NT2/D1 (cell line): Measurements from ENCODE around the gene STAU1.

Source experiments
- SUZ12 ChIP-seq: IDR thresholded peaks from 2 replicates; pipeline ENCODE4 v1.6.1; 2011; ENCODE audit not compliant: insufficient read length, insufficient read depth; ENCODE audit errors: extremely low read depth
- YY1 ChIP-seq: IDR thresholded peaks from 2 replicates; pipeline ENCODE4 v1.6.1; 2011; ENCODE audit not compliant: insufficient read length, insufficient read depth
- ZNF274 ChIP-seq: IDR thresholded peaks from 2 replicates; pipeline ENCODE4 v1.6.1; 2011; ENCODE audit warnings: mild to moderate bottlenecking, low read depth, low read length

GRCh38 chr20:49210757-49211110, 22.6 kb upstream of the STAU1 start:
- no peak for TF ChIP-seq ZNF274
- TF ChIP-seq SUZ12 = no peak
- no peak for TF ChIP-seq YY1
